NT2/D1 (cell line): ENCODE results near the gene CX3CL1.

Source experiments
- SUZ12 ChIP-seq: IDR thresholded peaks from 2 replicates; pipeline ENCODE4 v1.6.1; 2011; ENCODE audit not compliant: insufficient read length, insufficient read depth; ENCODE audit errors: extremely low read depth
- YY1 ChIP-seq: IDR thresholded peaks from 2 replicates; pipeline ENCODE4 v1.6.1; 2011; ENCODE audit not compliant: insufficient read length, insufficient read depth

GRCh38 chr16:57348327-57348726 lies 24.0 kb upstream of the CX3CL1 start:
- no peak for TF ChIP-seq SUZ12
- TF ChIP-seq YY1, result no peak
